ENCODE measurements around the gene ANKLE2.
"Not testable (repeated sequence)": the region's sequence is repeated elsewhere in the genome, so short reads cannot be mapped to it uniquely, and the experiment has no call there.

The ANKLE2 gene

DNA sequence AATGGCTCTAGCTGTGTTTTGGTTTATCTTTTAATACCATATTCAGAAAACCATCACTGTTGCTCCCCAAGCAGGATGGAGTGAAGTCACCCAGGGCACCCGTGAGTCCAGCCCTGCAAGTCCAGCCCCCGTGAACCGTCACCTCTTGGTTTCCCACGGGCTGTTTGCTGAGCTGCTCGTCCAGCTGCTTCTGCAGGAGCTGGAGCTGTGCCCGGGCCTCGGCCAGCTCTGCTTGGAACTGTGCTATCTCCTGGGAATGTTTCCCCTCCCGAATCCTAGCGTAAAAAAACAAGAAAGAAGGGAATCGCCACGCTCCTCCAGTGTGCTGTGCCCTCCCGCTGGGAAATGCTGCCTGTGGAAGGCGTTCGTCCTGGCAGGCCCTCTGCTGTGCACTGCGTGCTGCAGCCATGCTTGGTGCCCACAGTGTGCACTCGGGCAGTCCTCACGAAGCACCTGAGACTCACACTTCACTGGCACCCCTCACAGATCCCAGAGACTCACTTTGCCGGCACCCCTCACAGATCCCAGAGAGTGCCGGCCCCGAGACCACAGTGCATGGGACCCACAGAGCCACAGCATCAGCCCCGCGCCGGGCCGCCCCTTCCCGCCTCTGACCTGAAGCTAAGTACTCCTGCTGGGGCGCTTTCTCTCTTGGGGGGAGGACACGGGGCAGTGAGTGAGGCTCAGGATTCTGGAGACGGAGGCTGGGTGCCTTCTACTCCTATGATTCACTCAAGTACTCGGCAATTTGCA, 15.4 kb upstream of the ANKLE2 start:
- no peak for DNase-seq

DNA sequence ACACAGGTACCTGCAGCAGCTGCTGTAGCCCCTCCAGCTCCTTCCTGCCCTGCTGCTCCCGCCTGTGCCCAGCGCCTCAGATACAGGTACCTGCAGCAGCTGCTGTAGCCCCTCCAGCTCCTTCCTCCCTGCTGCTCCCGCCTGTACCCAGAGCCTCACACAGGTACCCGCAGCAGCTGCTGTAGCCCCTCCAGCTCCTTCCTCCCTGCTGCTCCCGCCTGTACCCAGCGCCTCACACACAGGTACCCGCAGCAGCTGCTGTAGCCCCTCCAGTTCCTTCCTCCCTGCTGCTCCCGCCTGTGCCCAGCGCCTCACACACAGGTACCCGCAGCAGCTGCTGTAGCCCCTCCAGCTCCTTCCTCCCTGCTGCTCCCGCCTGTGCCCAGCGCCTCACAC, 14.6 kb upstream of the ANKLE2 start:
- not testable (repeated sequence) for DNase-seq

- DNase-seq, result no peak
These were observed 14.0 kb upstream of the ANKLE2 start for GRCh38 chr12:132775502-132776229.

DNA sequence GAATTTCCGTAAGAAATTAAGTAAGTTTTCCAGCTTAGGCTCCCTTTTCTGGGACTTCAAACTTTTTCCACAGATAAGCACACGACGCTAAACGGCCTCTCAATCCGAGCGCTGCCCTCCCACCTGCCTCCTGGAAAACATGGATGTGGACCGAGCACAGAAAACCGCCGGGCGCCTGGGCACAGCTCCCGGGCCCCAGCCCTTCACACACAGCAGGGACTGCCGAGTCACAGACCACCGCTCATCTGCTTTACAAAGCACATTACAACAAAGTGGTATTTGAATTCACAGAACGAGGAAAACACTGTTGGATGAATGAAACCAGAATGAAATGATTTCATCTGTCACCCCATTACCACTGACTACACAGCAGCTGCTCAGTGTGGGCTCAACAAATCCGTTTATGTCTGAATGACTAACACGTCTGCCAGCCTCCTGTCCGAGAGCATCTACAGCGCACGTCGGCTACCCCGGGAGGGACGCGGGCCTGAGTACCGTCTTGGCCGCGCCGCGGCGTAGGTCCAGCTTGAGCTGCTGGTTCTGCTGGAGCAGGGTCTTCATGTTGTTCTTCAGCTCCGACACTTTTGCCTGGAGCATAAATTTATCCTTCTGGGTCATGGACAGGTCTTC, 13.1 kb upstream of the ANKLE2 start:
- DNase-seq, result no peak

DNA sequence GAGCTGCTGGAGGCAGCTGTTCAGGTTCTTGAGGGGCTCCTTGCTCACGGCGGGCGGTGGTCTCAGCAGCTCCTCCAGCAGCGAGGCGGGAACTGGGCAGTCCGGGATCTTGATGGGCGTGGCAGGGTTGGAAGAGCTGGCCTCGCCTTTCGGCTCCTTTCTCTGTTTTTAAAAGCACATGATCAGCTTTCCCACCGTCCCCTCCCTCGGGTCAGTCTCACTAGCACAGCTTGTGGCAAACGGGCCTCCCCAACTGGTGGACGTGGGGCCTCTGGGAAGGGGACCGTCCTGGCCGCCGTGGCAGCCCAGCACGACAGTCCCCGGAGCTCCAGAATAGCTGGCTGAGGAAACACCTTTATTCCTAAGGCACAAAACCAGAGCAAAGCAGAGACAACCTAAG, 12.5 kb upstream of the ANKLE2 start:
- DNase-seq, result no peak

DNA sequence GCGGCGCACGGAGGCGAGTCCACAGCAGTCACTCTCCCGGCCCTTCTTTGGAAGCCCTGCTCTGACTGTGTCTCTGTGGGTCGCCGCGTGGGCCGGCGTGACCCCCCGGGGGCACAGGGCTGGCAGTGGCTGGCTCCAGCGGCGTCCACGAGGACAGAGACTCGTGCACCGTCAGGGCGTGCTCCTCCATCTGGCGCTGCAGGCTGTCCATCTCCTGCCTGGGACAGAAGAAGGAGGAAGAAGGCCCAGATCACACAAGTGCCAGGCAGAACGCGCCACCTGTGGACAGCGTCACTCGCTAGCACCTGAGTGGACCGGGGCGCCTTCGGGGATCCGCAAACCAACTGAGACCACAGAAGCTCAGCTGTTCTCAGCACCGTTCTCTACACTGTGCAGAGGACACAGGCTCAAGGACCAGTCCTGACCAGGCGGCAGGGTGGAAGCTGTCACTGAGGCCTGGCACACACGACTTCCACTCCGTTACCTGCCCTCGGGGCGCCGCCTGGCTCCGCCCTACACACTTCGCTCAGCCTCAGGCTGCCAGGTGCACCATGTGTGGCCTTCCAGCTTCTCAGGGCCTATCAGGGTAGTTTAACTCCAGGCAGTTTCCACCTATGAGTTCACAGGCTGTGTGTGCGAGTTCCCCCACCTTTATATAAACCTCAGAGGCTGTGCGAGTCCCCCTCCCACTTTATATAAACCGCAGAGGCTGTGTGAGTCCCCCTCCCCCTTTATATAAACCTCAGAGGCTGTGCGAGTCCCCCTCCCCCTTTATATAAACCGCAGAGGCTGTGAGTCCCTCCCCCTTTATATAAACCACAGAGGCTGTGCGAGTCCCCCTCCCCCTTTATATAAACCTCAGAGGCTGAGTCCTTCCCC, 11.7 kb upstream of the ANKLE2 start:
- no peak for DNase-seq

- DNase-seq, result no peak
These were observed 11.0 kb upstream of the ANKLE2 start for GRCh38 chr12:132772606-132773005.

- DNase-seq, result no peak
These were observed 9.7 kb upstream of the ANKLE2 start for GRCh38 chr12:132771126-132771838.

GRCh38 chr12:132766380-132767085, 4.9 kb upstream of the ANKLE2 start:
- no peak for DNase-seq

GRCh38 chr12:132765361-132765760, 3.7 kb upstream of the ANKLE2 start:
- DNase-seq, result no peak

DNA sequence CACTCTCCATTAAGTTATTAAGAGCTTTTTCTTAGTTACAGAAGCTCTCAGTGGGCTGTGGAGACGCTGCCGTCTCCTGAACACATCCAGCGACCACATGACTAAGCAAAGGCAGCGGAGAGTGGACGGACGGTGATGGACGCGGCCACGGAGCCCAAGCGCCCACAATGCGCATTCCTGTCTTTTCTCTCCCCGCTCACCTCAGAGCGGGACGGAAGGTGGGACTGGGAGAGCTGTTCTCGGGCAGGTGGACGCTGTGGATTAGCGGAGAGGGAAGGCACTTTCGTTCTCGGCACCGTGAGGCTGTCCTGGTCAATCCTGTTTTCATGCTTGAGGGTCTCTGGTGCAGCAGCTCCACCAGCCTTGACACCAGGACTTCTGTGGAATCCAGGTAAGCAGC, 2.6 kb upstream of the ANKLE2 start:
- no peak for DNase-seq

- DNase-seq, result peak; percentile 58 to 81
These were observed 420 bp upstream of the ANKLE2 start for GRCh38 chr12:132761921-132762583.

- DNase-seq, result no peak
These were observed 2.3 kb downstream of the ANKLE2 start for GRCh38 chr12:132759359-132759758.

GRCh38 chr12:132758825-132759224, 2.8 kb downstream of the ANKLE2 start:
- DNase-seq, result not testable (repeated sequence)

DNA sequence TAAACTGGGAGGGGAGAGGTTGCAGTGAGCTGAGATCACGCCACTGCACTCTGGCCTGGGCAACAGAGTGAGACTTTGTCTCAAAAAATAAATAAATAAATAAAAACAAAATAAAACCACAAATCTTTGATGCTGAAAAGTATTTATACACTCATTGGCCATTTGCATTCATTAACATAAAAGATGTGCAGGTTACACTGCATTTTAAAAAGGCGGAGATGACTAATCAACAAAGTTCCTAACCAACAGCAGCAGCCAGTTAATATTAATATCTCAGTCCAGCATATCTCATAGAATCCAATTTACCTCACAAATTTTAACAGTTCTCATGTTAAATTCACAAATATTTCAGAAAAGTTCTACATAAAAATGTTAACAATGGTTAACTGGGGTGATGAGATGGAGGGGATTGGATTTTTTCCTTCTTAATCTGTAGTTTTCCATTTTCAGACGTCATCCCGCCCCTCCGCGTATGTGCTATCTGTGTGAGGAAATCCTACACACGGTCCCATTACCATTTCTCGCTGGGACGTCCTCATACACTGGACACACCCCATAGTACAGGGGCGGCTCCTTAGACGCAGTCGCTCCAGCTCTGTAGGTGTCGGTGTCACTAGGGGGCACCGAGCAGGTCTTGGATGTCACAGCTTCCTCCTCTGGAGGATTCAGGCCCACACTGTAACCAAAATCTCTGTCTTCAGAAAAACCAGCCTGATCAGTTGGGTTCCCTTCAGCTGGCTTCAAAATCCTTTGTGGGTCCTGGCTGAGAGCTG, 7.3 kb downstream of the ANKLE2 start:
- no peak for DNase-seq

DNA sequence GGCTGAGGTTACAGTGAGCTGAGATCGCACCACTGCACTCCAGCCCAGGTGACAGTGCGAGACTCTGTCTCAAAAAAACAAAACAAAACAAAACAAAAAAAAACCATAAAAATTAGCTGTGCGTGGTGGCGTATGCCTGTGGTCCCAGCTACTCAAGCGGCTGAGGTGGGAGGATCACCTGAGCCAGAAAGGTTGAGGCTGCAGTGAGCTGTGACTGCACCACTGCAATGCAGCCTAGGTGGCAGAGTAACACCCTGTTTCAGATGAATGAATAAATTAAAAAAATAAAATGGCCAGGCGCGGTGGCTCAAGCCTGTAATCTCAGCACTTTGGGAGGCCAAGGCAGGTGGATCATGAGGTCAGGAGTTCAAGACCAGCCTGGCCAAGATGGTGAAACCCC, 8.0 kb downstream of the ANKLE2 start:
- not testable (repeated sequence) for DNase-seq

GRCh38 chr12:132748319-132748718, 13.3 kb downstream of the ANKLE2 start:
- no peak for DNase-seq

GRCh38 chr12:132747896-132748295, 13.7 kb downstream of the ANKLE2 start:
- DNase-seq, result no peak

DNA sequence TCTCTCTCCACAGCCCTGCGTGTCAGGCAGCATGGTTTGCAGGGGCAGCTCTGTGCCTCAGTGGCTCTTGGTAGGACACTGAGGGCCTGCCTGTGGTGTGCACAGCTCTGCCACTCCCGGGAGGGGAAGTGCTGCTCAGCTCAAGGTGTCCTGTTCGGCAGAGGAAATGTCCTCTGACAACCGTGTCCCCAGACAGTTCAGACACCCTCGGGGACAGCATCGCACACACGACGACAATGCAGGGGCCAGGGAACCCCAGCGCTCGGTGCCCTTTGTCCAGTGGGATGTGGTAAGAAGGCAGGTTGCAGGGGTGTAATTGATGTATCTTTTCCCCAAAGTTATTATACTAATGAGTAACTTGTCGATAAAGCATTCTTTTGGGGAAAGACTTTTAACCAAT, 14.2 kb downstream of the ANKLE2 start:
- no peak for DNase-seq

DNA sequence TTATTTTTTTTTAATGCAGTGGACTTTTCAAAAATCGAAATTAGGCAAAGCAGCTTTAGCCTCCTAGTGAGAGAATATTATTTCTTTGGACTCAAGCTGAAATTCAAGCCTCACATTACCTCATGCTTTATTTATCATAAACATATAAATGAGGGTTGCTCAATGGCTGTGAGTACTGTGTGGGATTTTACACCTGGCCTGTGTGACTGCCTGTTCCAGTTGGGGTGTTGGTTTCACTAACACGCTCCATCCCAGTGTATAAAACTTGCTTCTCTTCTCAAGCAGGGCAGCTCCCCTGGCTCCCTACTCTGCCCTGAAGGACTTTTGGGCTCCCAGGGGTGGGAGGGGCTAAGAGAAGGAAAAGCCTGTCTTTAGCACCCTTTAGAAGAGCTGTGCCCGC, 15.0 kb downstream of the ANKLE2 start:
- no peak for DNase-seq
